ENCODE results near the gene PPP4R1.

The PPP4R1 gene

GRCh38 chr18:9570255-9570654, 44.1 kb downstream of the PPP4R1 start:
- TF ChIP-seq ZFX (IDR thresholded peaks at IDR 0.05; ENCODE audit: borderline replicate concordance) (no peak), CTCF (IDR thresholded peaks at IDR 0.05) (no peak)
- no peak overlapping the region for H3K27ac ChIP-seq

GRCh38 chr18:9569178-9569577, 45.2 kb downstream of the PPP4R1 start:
- TF ChIP-seq CTCF (IDR thresholded peaks at IDR 0.05) (no peak), ZFX (IDR thresholded peaks at IDR 0.05; ENCODE audit: borderline replicate concordance) (no peak)
- no peak overlapping the region for H3K27ac ChIP-seq

GRCh38 chr18:9568186-9568585, 46.2 kb downstream of the PPP4R1 start:
- H3K27ac ChIP-seq, result no peak overlapping the region
- no peak for TF ChIP-seq CTCF (IDR thresholded peaks at IDR 0.05)
- no peak for TF ChIP-seq ZFX (IDR thresholded peaks at IDR 0.05; ENCODE audit: borderline replicate concordance)

DNA sequence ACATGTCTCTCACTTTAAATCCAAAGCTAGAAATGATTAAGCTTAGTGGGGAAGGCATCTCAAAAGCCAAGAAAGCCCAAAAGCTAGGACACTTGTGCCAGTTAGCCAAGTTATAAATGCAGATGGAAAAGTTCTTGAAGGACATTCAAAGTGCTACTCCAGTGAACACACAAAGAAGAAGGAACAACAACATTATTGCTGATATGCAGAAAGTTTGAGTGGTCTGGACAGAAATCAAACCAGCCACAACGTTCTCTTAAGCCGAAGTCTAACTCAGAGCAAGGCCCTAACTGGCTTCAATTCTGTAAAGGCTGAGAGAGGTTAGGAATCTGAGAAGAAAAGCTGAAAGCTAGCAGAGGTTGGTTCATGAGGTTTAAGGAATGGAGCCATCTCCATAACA, 49.0 kb downstream of the PPP4R1 start:
- H3K27ac ChIP-seq, result no peak overlapping the region
- no peak for TF ChIP-seq ZFX (IDR thresholded peaks at IDR 0.05; ENCODE audit: borderline replicate concordance)
- no peak for TF ChIP-seq CTCF (IDR thresholded peaks at IDR 0.05)

DNA sequence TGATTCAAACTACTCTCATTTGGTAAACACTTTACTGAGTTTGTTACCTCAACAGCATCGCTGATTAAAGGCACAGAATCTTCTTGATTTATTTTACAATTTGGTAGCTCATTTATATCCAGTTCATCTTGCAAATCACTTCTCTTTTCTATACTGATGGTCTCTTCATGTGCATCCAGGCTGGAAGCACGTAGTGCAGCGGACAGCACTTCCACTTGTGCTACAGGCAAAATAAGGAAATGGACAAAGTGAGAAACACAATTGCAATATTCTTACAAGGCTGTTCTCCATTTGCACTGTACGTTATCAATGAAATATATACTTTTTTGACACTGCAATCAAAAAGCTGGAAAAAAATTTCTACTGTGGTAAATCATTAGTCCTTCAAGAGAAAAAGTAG, 51.0 kb downstream of the PPP4R1 start:
- TF ChIP-seq CTCF (IDR thresholded peaks at IDR 0.05) (no peak), ZFX (IDR thresholded peaks at IDR 0.05; ENCODE audit: borderline replicate concordance) (no peak)

GRCh38 chr18:9562584-9562983, 51.8 kb downstream of the PPP4R1 start:
- no peak overlapping the region for H3K27ac ChIP-seq
- TF ChIP-seq CTCF (IDR thresholded peaks at IDR 0.05), result no peak
- no peak for TF ChIP-seq ZFX (IDR thresholded peaks at IDR 0.05; ENCODE audit: borderline replicate concordance)

More for the DNA sequence above, 51.0 kb downstream of the PPP4R1 start:
- H3K27ac ChIP-seq, result no peak overlapping the region

DNA sequence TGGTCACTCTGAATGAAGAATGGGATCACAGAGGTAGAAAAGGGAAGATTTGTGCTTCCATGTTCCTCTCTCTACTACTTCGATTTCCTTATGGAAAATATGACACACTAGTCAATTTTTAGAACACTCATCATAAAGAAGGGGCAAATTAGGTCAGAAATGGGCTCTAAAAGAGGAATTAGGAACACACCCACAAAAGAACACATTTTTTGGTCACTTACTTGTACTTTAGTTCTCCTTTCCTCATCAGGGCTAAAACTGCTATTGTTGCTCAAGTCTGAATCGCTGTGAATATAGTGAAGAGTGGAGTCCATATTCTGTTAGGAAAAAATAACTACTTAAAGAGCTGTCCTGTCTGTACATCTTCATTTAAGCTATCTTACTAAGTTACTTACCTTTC, 52.6 kb downstream of the PPP4R1 start:
- no peak overlapping the region for H3K27ac ChIP-seq
- TF ChIP-seq ZFX (IDR thresholded peaks at IDR 0.05; ENCODE audit: borderline replicate concordance) (no peak), CTCF (IDR thresholded peaks at IDR 0.05) (no peak)
